Nephron progenitor cell (in vitro differentiated cells): Measurements from ENCODE around the gene RCL1.

Experiments
- DNase-seq: peaks from one replicate; pipeline ENCODE4 v3.0.0; 2021
- H3K27ac Mint-ChIP-seq: 2 replicates; pipeline ENCODE4 v1.8.0; 2021; ENCODE audit warnings: mild to moderate bottlenecking, moderate library complexity, mixed read lengths
- H3K27me3 Mint-ChIP-seq: 2 replicates; pipeline ENCODE4 v1.8.0; 2021; ENCODE audit warnings: mild to moderate bottlenecking, low read depth, mixed read lengths; ENCODE audit not compliant: poor library complexity
- H3K36me3 Mint-ChIP-seq: 2 replicates; pipeline ENCODE4 v1.8.0; 2021; ENCODE audit warnings: low read depth, mixed read lengths
- H3K4me1 Mint-ChIP-seq: 2 replicates; pipeline ENCODE4 v1.8.0; 2021; ENCODE audit warnings: mixed read lengths
- H3K4me3 Mint-ChIP-seq: 2 replicates; pipeline ENCODE4 v1.8.0; 2021; ENCODE audit warnings: mild to moderate bottlenecking, moderate library complexity, mixed read lengths
- H3K9me3 Mint-ChIP-seq: 2 replicates; pipeline ENCODE4 v1.8.0; 2021; ENCODE audit warnings: mild to moderate bottlenecking, moderate library complexity, mixed read lengths
- CTCF ChIP-seq: fragments of 200-600 bp; sonication (generic); IDR thresholded peaks from 2 replicates; pipeline ENCODE4 v1.5.0; 2021; ENCODE audit warnings: antibody characterized with exemption

The RCL1 gene

GRCh38 chr9:4862506-4863250, 69.9 kb downstream of the RCL1 start:
- DNase-seq: no peak
- H3K4me1 Mint-ChIP-seq: no peaks in the 10 kb centered on the region
- H3K9me3 Mint-ChIP-seq: no peaks in the 10 kb centered on the region
- H3K36me3 Mint-ChIP-seq: peaks cover 48% of the 10 kb centered on the region
- H3K4me3 Mint-ChIP-seq: no peak overlapping the region
- no peaks in the 10 kb centered on the region for H3K27me3 Mint-ChIP-seq
- TF ChIP-seq CTCF: no peak
- no peak overlapping the region for H3K27ac Mint-ChIP-seq

GRCh38 chr9:4864234-4864661, 71.5 kb downstream of the RCL1 start:
- no peak for TF ChIP-seq CTCF
- peak overlapping the region; percentile 37 for H3K27ac Mint-ChIP-seq
- H3K36me3 Mint-ChIP-seq: peaks cover 37% of the 10 kb centered on the region
- no peak for DNase-seq
- no peaks in the 10 kb centered on the region for H3K27me3 Mint-ChIP-seq
- no peaks in the 10 kb centered on the region for H3K4me1 Mint-ChIP-seq
- H3K9me3 Mint-ChIP-seq: no peaks in the 10 kb centered on the region
- H3K4me3 Mint-ChIP-seq: no peak overlapping the region

GRCh38 chr9:4864698-4865097, 72.0 kb downstream of the RCL1 start:
- no peaks in the 10 kb centered on the region for H3K27me3 Mint-ChIP-seq
- no peak for TF ChIP-seq CTCF
- no peaks in the 10 kb centered on the region for H3K4me1 Mint-ChIP-seq
- no peak for DNase-seq
- no peaks in the 10 kb centered on the region for H3K9me3 Mint-ChIP-seq
- peaks cover 36% of the 10 kb centered on the region for H3K36me3 Mint-ChIP-seq
- no peak overlapping the region for H3K4me3 Mint-ChIP-seq
- H3K27ac Mint-ChIP-seq: peak overlapping the region; percentile 37

- Mint-ChIP-seq H3K4me3 (no peak overlapping the region), H3K9me3 (no peaks in the 10 kb centered on the region), H3K36me3 (peaks cover 29% of the 10 kb centered on the region), H3K27ac (no peak overlapping the region), H3K27me3 (no peaks in the 10 kb centered on the region), H3K4me1 (no peaks in the 10 kb centered on the region)
- no peak for DNase-seq
- TF ChIP-seq CTCF: no peak
Measured at GRCh38 chr9:4865681-4866080, 72.9 kb downstream of the RCL1 start.

GRCh38 chr9:4866239-4866969, 73.7 kb downstream of the RCL1 start:
- H3K4me3 Mint-ChIP-seq: no peak overlapping the region
- no peak overlapping the region for H3K27ac Mint-ChIP-seq
- H3K4me1 Mint-ChIP-seq: no peaks in the 10 kb centered on the region
- no peaks in the 10 kb centered on the region for H3K9me3 Mint-ChIP-seq
- peaks cover 26% of the 10 kb centered on the region for H3K36me3 Mint-ChIP-seq
- DNase-seq: no peak
- H3K27me3 Mint-ChIP-seq: no peaks in the 10 kb centered on the region
- no peak for TF ChIP-seq CTCF

GRCh38 chr9:4873066-4873465, 80.3 kb downstream of the RCL1 start:
- Mint-ChIP-seq H3K27me3 (no peaks in the 10 kb centered on the region), H3K36me3 (peaks cover 5% of the 10 kb centered on the region), H3K27ac (no peak overlapping the region), H3K4me1 (no peaks in the 10 kb centered on the region), H3K4me3 (no peak overlapping the region), H3K9me3 (no peaks in the 10 kb centered on the region)
- no peak for TF ChIP-seq CTCF
- no peak for DNase-seq
